GM18526 (cell line): ENCODE results near the gene MLPH.

Source experiments
- POLR2A ChIP-seq: IDR thresholded peaks from 3 replicates; pipeline ENCODE4 v1.6.1; 2011; ENCODE audit not compliant: insufficient read length; ENCODE audit errors: extremely low read depth

MLPH gene

GRCh38 chr2:237471438-237472186 is 15.4 kb upstream of the MLPH start:
- no peak for TF ChIP-seq POLR2A

DNA sequence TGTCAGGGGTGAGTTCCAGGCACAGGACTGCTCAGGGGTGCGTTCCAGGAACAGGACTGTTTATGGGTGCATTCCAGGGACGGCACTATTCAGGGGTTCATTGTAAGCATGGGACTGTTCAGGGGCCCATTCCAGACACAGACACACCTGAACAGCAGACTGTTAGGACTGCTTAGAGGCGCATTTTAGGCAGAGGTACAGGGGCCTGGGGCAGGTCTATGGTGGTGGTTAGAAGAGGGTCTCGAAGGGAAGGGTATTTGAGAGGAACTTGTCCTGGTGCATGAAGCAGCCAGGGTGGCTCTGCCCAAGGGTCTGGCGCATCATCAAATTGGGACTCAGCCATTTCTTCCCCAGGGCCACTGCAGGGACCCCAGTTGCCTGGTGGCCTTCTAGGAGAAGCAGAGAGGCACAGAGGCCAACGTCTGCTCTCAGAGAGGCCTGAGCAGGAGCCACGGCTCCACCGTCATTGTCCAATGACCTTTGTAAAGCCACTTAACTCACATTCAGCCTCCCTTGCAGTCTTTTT is 14.8 kb upstream of the MLPH start:
- TF ChIP-seq POLR2A, result no peak

- no peak for TF ChIP-seq POLR2A
Measured at GRCh38 chr2:237472909-237473877, 13.9 kb upstream of the MLPH start.

DNA sequence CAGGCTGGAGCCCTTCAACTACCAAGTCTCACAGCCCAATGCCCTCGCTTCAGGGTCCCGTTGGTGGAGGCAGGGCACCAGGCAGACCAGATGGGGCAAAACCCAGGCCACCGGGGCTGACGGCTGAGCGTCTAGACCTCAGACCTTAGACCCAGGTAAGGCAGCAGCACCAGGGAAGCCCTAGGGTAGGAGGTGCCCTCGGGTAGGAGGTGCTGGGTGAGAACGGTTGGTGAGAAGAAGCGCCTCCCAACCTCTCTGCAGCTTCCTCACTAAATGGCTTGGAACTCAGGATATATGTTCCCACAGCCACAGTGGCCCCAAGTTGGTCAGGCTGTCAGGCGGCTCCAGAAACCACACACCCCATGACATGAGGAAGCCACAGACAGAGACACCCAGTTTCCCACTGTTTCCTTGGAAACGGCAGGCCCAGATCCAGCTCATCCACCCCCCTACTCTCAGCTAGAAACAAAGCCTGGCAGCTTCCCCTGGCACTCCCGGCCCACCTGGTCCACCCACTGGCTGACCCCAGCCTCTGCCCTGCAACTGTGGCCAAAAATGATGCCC is 13.1 kb upstream of the MLPH start:
- TF ChIP-seq POLR2A, result no peak

- TF ChIP-seq POLR2A, result no peak
Measured at GRCh38 chr2:237474442-237474911, 12.6 kb upstream of the MLPH start.

DNA sequence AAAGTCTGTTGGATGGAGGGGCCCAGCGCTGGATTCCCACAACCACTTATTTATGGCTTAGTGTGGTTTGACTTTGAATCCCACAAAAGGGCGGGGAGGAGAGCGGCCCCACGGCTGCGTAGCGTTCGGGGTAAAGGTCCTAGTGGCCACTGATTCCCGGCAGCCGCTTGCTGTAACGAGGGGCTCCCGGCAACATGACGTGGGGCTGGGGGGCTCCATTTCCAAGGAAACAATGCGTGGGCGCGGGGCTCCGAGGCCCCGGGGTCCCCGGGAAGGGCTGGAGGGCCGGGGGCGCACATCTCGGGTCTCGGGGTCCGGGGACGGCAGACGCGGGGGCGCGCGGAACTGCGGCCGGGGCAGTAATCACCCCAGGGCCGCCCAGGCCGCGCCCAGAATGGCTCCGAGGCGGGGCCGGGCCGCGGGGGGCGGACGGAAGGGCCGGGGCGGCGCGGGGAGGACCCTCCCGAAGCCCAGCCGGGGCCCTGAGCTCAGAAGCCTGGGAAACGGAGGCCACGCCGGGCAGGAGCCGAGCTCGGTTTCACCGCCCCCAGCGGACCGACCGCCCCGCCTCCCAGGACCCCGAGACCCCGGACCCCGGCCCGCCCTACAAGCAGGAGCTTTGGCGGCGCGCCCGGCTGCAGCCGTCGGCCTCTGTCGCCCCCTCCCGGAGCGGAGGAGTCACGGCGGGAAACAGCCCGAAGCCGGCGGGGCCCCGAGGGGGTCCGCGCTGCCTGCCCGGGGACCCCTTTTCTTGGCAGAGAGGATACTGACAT is 11.9 kb upstream of the MLPH start:
- TF ChIP-seq POLR2A, result peak; percentile 27

DNA sequence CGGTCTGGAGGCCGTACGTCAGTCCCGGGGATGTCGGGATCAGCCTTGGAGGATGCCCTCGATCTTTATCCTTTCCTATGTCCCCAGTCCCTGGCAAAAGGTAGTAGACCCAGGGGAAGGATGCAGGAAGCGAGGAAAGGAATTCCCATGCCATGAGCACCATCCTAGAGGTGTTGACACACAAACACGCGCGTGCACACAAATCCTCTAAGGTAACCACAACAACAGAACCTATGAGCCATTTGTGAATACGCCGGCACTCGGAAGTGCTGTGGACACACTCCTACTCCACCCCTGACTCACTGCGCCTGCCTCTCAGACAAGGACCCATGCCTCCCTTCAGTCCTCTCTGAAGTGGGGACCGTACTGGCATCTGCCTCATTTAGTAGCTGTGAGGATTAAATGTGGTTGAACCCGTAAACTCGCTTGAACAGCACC is 11.3 kb upstream of the MLPH start:
- TF ChIP-seq POLR2A, result no peak

DNA sequence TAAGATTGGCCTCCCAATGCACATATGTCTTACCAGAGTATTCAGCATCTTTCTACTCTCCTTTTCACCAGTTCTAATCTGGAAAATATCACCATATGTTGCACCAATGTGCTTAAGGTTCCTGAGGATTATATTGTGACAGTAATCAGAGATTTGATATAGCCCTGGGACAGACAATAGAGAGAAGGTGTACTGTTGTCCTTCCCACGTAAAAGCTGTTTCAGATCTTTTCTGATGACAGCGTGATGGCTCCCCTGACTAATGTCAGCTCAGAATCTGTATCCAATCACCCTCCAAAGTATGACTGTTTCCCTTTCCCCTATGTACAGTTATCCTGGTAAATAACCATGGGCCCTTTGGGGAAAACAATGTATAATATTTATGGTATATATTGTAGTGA is 9.0 kb upstream of the MLPH start:
- no peak for TF ChIP-seq POLR2A

DNA sequence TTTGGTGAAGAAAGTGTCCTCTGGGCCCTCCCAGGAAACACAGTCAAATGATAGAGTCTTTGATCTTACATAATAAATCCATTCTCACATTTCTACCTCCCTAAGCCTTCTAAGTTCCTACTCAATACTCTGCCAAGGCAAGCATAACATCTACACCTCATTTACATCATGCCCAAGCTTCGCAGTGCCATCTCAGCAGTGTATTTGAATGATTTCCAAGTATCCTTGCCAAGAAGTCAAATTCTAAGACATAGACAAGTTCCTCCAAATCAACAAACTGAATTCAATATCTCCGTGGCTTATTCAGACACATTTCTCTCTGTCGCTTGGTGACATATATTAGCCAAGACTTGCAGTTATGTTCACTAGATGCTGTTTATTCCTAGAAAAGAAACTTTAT is 8.1 kb upstream of the MLPH start:
- no peak for TF ChIP-seq POLR2A

DNA sequence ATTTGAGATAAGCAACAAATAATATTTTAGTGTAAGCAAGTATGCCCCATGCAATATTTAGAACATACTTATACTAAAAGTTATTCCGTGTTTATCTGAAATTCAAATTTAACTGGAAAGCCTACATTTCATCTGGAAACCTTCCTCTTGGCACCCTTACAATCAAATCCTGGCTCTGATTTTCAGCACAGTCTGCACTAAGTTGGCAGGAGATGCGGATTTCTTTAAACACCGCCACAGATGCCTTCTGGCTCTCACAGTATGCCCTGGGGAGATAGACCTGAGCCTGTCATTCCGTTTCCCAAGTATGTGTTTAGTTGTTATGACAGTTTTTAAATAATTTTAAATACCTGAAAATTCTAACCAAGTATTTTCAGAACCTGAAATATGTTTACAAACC is 7.3 kb upstream of the MLPH start:
- TF ChIP-seq POLR2A, result no peak

GRCh38 chr2:237480556-237480955 is 6.5 kb upstream of the MLPH start:
- TF ChIP-seq POLR2A, result no peak

DNA sequence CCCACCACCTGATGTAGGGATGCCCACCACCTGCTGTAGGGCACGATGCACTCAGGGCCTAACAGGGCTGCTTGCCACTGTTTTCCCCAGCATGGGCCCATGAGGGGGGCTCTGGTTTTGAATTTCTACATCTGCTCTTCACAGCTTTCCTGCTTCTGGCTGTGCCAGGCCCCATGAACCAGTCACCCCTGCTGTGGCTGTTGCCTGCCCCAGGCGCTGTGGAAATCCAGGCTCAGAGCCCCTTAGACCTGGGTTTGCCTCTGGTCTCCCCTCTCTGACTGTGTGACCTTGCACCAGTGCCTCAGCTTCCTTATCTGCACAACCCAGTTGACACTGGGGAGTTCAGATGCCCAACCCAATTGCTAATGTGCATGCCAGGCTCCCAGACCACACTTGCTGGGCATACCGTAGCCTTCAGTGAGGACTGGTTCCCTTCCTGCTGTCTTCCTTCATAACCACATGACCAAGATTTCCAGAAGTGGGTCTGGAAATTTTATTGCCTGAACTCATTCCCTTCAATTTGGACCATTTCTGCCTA is 6.0 kb upstream of the MLPH start:
- no peak for TF ChIP-seq POLR2A

GRCh38 chr2:237482485-237482884 is 4.6 kb upstream of the MLPH start:
- no peak for TF ChIP-seq POLR2A

- no peak for TF ChIP-seq POLR2A
Measured at GRCh38 chr2:237483018-237483731, 3.9 kb upstream of the MLPH start.

DNA sequence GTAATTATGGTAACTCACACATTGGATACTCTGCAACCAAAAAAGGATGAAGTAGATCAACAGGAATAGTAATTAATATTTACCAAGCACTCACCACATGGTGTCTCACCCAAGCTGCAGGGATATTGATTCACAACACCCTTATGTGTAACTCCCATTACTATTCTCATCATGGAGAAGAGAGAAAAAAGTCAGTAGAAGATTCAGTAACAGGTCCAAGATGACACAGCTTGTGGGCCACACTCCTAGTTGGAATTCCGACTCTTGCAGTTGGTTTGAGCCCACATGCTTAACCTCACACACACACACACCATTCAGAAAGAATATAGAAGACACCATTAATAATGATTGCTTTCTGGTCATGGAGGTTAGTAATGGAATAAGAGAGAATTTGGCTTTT is 1.7 kb upstream of the MLPH start:
- no peak for TF ChIP-seq POLR2A
